RWPE2 (cell line): Measurements from ENCODE around the gene MTG1.

ENCODE experiments used
- ATAC-seq: fragments of 200-7000 bp; cut with Tn5 transposase; 3 replicates; pipeline ENCODE4 v1.9.1; 2021; ENCODE audit warnings: low read depth
- DNase-seq: peaks from one replicate; pipeline ENCODE4 v3.0.0-alpha.2; 2020; ENCODE audit warnings: low spot score
- H3K27ac ChIP-seq: fragments of 450-650 bp; 2 replicates; pipeline ENCODE4 v1.5.1; 2017; ENCODE audit warnings: mild to moderate bottlenecking; ENCODE audit not compliant: poor library complexity, severe bottlenecking
- H3K27me3 ChIP-seq: fragments of 250-450 bp; sonication (Bioruptor Pico); 2 replicates; pipeline ENCODE4 v1.5.1; 2021; ENCODE audit warnings: mild to moderate bottlenecking, moderate library complexity; ENCODE audit not compliant: insufficient read depth, poor library complexity, severe bottlenecking
- H3K36me3 ChIP-seq: fragments of 250-450 bp; sonication (Bioruptor Pico); 2 replicates; pipeline ENCODE4 v1.5.1; 2020; ENCODE audit warnings: low read depth, mild to moderate bottlenecking, moderate library complexity
- H3K4me1 ChIP-seq: fragments of 250-450 bp; sonication (Bioruptor Pico); 2 replicates; pipeline ENCODE4 v1.5.1; 2021; ENCODE audit warnings: mild to moderate bottlenecking, moderate library complexity; ENCODE audit not compliant: insufficient read depth, poor library complexity, severe bottlenecking
- H3K4me3 ChIP-seq: fragments of 250-450 bp; sonication (Bioruptor Pico); 2 replicates; pipeline ENCODE4 v1.5.1; 2021; ENCODE audit warnings: mild to moderate bottlenecking, moderate library complexity; ENCODE audit not compliant: severe bottlenecking
- H3K9me3 ChIP-seq: fragments of 250-450 bp; sonication (Bioruptor Pico); 2 replicates; pipeline ENCODE4 v1.5.1; 2021; ENCODE audit warnings: mild to moderate bottlenecking, moderate library complexity; ENCODE audit not compliant: severe bottlenecking
- TF ChIP-seq, protein P1 (sequence below): fragments of 450-650 bp; IDR thresholded peaks from one replicate; pipeline ENCODE4 v1.5.1; 2017; ENCODE audit warnings: mild to moderate bottlenecking, moderate library complexity; ENCODE audit not compliant: poor library complexity, severe bottlenecking

The MTG1 gene

DNA sequence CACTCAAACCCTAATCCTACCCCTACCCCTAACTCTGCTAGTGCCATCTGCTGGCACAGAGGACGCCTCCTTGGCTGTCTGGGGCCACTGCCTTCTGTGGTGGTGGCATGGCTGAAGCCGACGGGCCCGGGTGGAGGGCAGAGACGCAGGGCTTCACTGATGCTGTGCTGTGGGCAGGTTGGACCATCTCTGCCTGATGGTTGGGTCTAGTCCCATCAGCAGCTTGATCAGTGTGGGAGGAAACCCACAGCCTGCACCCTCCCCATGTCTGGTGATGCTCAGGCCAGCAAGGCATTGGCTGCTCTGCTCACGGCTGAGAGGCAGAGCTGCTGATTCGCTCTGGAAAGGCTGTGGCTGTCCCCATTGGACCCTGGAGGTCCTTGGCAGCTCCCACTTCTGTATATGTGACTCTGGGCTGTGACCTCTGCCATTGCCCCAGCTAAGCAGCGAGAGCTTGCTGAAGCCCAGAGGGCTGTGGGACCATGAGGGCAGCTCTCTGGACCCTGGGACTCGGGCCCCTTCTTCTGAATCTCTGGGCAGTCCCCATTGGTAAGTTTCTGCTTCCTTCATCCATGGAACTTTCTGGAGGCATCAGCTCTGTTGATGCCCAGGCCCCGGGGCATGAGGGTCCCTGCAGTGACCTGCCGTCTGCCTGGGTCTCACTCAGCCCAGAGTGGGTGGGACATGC, 59.7 kb downstream of the MTG1 start, which contains the start of gene SCART1:
Gene SCART1, plus strand, starts transcription at position 430 of the 688 bp plus-strand sequence. Its CDS starts 53 bp downstream, at position 483.
- Histone ChIP-seq H3K4me3 (no peak within 1 kb of the TSS), H3K36me3 (no peaks in the 10 kb centered on the region), H3K27ac (no peak within 1 kb of the TSS), H3K4me1 (no peaks in the 10 kb centered on the region), H3K27me3 (no peaks in the 10 kb centered on the region), H3K9me3 (peaks cover 2% of the 10 kb centered on the region)
- no peak for ATAC-seq
- no peak for DNase-seq
- TF ChIP-seq, protein P1, sequence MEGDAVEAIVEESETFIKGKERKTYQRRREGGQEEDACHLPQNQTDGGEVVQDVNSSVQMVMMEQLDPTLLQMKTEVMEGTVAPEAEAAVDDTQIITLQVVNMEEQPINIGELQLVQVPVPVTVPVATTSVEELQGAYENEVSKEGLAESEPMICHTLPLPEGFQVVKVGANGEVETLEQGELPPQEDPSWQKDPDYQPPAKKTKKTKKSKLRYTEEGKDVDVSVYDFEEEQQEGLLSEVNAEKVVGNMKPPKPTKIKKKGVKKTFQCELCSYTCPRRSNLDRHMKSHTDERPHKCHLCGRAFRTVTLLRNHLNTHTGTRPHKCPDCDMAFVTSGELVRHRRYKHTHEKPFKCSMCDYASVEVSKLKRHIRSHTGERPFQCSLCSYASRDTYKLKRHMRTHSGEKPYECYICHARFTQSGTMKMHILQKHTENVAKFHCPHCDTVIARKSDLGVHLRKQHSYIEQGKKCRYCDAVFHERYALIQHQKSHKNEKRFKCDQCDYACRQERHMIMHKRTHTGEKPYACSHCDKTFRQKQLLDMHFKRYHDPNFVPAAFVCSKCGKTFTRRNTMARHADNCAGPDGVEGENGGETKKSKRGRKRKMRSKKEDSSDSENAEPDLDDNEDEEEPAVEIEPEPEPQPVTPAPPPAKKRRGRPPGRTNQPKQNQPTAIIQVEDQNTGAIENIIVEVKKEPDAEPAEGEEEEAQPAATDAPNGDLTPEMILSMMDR = no peak

DNA sequence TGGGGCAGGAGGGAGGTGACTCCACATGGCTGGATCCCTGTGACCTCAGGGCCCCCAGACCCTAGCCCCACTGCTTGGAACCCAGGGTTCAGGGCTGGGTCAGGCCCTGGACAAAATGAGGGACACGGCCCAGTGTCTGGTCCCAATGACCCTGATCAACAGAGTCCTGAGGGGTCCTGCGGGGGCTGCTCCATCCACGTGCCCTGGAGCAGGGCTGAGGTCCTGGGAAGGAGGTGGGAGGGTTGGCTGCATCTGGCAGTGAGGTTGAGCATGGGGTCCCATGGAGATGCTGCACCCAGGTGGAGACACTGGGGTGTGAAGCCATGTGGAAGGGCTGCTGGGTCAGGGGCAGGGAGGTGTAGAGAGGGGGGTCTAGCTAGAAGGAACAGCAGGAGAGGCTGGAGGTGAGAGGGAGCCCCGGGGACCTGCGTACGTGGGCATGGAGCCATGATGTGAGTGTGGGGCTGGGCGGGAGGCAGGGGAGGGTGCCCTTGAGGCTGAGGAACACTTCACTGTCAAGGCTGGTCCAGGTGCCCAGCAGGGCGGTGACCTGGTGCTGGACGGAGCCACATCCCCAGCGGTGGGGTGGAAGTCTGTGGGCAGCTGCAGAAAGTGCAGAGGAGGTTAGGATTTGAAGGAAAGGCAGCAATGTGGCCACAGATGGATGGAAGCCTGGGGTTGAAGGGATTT, 60.4 kb downstream of the MTG1 start:
- no peak for ATAC-seq

GRCh38 chr10:133455196-133455595, 61.2 kb downstream of the MTG1 start:
- TF ChIP-seq, protein P1 = no peak
- Histone ChIP-seq H3K27ac (no peak overlapping the region), H3K4me1 (no peaks in the 10 kb centered on the region), H3K36me3 (no peaks in the 10 kb centered on the region), H3K9me3 (no peaks in the 10 kb centered on the region), H3K27me3 (no peaks in the 10 kb centered on the region), H3K4me3 (no peak overlapping the region)
- DNase-seq (no peak), ATAC-seq (no peak)

More for the DNA sequence above, 60.4 kb downstream of the MTG1 start:
- Histone ChIP-seq H3K4me1 (no peaks in the 10 kb centered on the region), H3K27ac (no peak overlapping the region), H3K4me3 (no peak overlapping the region), H3K27me3 (no peaks in the 10 kb centered on the region), H3K36me3 (no peaks in the 10 kb centered on the region), H3K9me3 (no peaks in the 10 kb centered on the region)
- DNase-seq = no peak
- TF ChIP-seq, protein P1 = no peak

GRCh38 chr10:133455611-133456031, 61.7 kb downstream of the MTG1 start:
- no peaks in the 10 kb centered on the region for H3K4me1 ChIP-seq
- TF ChIP-seq, protein P1 = no peak
- no peaks in the 10 kb centered on the region for H3K36me3 ChIP-seq
- DNase-seq (peak; percentile 57), ATAC-seq (no peak)
- no peaks in the 10 kb centered on the region for H3K9me3 ChIP-seq
- H3K27ac ChIP-seq = no peak overlapping the region
- H3K4me3 ChIP-seq = no peak overlapping the region
- H3K27me3 ChIP-seq = no peaks in the 10 kb centered on the region
